Measurements from ENCODE around the gene SOX4.

SOX4 gene

GRCh38 chr6:21615504-21615903, 22.0 kb downstream of the SOX4 start:
- no peak for DNase-seq

DNA sequence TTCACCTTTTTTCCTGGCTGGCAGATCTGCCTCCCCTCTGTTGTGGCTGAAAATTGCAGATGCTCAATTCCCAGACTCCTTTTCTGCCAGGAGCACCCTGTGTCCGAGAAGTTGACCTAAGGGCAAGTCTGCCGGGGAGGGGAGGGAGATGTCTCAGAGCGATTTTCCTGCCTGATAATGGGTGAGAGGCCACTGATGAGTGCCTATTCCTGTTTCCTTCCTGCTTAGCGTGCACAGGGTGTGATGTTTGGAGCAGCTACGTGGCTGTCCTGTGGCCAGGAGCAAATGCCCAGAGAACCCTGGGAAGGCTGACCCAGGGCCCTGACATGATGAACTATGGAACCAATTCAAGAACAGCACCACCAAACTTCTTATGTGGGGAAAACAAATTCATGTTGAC, 22.5 kb downstream of the SOX4 start:
- DNase-seq = no peak

GRCh38 chr6:21625642-21626041, 32.1 kb downstream of the SOX4 start:
- DNase-seq = no peak

GRCh38 chr6:21626756-21627155, 33.2 kb downstream of the SOX4 start:
- DNase-seq = no peak

DNA sequence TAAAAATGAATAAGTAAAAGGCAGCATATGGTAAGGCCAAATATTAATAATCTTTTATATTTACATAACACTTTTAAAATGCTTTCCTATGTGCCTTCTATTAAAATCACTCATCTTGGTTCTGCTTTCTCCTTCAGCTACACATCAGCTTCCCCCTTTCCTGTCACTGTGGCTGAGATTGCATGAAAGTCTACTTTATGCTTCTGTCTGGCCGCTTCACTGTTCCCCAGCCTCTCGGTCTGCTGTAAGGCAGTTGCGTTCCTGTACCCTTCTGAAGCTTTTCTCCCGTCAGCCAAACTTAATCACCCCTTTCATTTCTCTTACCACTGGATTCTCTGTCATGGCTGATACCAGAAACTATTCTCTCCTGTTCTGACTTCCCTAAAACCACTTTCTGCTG, 34.6 kb downstream of the SOX4 start:
- DNase-seq = no peak

GRCh38 chr6:21633511-21634109, 40.1 kb downstream of the SOX4 start:
- DNase-seq = no peak

- DNase-seq = no peak
Observed at GRCh38 chr6:21634582-21634981, 41.0 kb downstream of the SOX4 start.

GRCh38 chr6:21636876-21637275, 43.3 kb downstream of the SOX4 start:
- DNase-seq = no peak

GRCh38 chr6:21639316-21639715, 45.8 kb downstream of the SOX4 start:
- no peak for DNase-seq

Data from activated CD4-positive, alpha-beta T cell treated with anti-CD3 and anti-CD28 coated beads, Interleukin-2, amount 50 U/mL, for 1 hour (primary cell).